Astrocyte (in vitro differentiated cells and primary cell): ENCODE data around the gene GIPC2.

Source experiments
- EZH2 ChIP-seq: IDR thresholded peaks from 2 replicates; pipeline ENCODE4 v1.6.1; 2012; ENCODE audit warnings: mild to moderate bottlenecking, low read length, inconsistent platforms; ENCODE audit not compliant: insufficient read depth
- TF ChIP-seq, protein P1 (sequence below): IDR thresholded peaks from 2 replicates; pipeline ENCODE4 v1.5.1; 2011; ENCODE audit warnings: low read depth, mild to moderate bottlenecking, inconsistent platforms, low read length, moderate library complexity; ENCODE audit not compliant: insufficient read depth

DNA sequence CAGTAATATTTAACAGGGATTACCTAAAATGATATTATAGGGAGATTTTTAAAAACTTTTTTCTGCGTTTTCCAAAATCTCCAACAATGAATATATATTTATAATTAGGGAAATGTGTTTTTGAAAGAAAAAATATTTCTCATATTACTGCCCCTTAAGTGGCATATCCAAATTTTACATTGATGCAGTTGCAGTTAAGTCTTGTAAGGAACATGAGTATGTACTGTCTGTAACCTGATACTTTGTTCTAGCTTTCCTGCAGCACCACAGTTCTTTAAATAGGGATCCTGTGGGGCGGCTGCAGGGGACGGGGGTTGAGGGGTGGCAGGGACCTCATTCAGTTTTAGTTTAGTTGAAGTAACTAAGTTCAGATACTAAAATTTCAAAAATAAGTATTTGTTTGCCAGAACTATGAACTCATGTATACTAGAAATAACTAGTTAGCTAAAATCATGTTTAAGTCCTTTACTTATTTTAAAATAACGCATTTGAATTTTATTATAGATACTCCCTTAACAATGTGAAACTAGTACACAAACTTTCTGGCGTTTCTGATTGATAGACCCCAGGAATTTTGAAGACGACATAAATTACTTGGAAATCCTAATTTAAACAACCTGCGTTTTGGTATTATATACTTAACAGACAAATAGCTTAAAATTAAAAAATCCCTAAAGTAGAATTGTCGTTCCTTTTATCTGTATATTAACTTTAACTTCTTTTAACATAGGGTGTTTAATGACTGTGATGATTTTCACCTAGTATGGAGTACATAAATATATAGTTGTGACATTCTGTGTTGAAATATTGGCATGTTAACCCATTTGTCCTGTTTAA, 41.7 kb upstream of the GIPC2 start:
- TF ChIP-seq, protein P1, sequence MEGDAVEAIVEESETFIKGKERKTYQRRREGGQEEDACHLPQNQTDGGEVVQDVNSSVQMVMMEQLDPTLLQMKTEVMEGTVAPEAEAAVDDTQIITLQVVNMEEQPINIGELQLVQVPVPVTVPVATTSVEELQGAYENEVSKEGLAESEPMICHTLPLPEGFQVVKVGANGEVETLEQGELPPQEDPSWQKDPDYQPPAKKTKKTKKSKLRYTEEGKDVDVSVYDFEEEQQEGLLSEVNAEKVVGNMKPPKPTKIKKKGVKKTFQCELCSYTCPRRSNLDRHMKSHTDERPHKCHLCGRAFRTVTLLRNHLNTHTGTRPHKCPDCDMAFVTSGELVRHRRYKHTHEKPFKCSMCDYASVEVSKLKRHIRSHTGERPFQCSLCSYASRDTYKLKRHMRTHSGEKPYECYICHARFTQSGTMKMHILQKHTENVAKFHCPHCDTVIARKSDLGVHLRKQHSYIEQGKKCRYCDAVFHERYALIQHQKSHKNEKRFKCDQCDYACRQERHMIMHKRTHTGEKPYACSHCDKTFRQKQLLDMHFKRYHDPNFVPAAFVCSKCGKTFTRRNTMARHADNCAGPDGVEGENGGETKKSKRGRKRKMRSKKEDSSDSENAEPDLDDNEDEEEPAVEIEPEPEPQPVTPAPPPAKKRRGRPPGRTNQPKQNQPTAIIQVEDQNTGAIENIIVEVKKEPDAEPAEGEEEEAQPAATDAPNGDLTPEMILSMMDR = no peak
- no peak for TF ChIP-seq EZH2
